H54 (cell line): ENCODE measurements around the gene NMNAT3.

Source experiments
- DNase-seq: peaks from one replicate; pipeline ENCODE4 v3.0.0; 2011; ENCODE audit warnings: low spot score, mixed read lengths; ENCODE audit not compliant: insufficient read length
- FAIRE-seq: peaks from 3 replicates; lab custom pipeline; 2011; peaks lifted over from hg19 to GRCh38; lab: Jason Lieb, UNC
- POLR2A ChIP-seq: IDR thresholded peaks from 2 replicates; pipeline ENCODE4 v1.6.1; 2011; ENCODE audit warnings: low read depth, mild to moderate bottlenecking, low read length

The NMNAT3 gene

DNA sequence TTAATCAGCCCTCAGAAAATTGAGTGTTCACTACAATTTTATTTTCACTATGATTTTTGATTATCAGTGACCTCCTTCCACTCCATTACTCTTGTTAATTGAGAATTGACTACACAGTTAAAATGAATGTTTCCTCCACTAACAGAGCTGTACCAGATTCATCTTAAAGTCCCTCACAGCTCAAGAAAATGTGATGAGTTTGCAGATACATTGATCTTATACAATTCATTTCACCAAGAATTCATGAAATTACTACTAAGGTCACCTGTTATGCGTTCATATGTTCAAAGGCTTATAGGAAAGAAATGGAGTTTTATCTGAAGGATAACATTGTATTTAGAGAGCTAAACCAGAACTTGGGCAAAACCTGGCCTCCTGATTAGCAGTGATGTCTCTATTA is 17.5 kb downstream of the NMNAT3 start:
- TF ChIP-seq POLR2A: no peak
- DNase-seq (no peak), FAIRE-seq (no peak)

DNA sequence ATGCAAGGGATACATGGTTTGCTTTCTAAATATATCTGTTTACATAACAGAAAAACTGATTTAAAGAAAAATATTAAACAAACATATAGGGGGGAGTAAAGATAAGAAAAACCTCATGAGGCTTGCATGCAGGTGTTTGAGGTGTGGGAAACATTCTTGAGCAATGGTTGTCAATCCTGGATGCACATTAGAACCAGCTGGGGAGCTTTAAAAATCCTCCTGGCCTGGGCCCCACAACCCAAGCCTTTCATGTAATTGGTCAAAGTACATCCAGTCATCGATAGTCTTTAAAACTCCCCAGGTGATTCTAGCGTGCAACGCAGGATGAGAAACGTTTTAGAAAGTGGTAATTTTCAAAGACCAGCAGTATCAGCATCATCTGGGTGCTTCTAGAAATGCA is 18.3 kb downstream of the NMNAT3 start:
- DNase-seq (no peak), FAIRE-seq (no peak)
- no peak for TF ChIP-seq POLR2A

DNA sequence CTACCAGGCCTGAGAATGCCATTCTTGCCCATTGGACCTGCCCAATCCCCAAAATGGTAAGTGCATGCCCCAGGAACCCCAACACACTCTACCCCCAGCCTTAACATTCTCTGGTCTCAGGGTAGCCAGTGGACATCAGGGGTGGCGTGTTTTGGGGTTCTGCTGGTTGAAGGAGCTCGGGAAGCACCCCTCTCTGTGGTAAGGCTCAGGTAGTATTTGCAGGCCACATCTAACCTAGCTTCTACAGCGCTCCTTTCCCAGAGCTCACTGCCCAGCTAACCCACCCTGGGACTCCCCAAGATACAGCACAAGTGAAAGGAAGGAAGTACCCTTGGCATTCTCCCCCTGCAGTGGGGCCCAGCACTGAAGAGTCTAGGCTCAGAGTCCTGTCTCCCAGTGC is 19.8 kb downstream of the NMNAT3 start:
- no peak for FAIRE-seq
- TF ChIP-seq POLR2A: no peak
- DNase-seq: no peak

GRCh38 chr3:139657434-139657833 is 20.3 kb downstream of the NMNAT3 start:
- FAIRE-seq (no peak), DNase-seq (no peak)
- no peak for TF ChIP-seq POLR2A

DNA sequence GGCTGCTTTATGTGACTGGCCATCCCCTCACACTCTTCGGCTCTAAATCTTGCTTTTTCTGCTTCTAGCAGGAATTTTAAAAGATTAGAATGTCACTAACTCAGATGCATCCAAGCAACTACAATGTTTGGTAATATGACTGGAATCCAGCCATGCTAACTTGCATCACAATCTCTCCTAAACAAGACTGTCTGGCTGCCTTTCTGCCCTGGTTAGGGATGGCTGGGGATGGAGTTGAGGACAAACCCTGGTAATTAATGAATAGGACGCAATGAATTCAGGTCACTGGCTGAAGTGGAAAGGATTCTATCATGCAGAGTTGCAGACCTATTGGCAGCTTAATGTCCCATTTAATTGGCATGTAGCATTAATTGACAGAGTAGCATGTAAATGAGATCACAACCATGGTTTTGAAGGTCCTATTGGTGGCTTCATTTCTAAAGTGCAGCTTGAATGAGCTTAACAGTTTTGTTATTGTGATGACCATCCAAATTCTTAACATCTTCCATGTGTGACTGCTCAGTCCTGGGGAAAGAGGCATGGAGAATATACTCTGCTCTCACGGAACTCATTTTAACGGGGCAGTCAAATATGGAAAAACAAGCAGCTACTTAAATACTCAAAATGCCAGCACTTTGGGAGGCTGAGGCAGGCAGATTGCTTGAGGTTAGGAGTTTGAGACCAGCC is 21.7 kb downstream of the NMNAT3 start:
- no peak for FAIRE-seq
- DNase-seq: no peak
- no peak for TF ChIP-seq POLR2A

DNA sequence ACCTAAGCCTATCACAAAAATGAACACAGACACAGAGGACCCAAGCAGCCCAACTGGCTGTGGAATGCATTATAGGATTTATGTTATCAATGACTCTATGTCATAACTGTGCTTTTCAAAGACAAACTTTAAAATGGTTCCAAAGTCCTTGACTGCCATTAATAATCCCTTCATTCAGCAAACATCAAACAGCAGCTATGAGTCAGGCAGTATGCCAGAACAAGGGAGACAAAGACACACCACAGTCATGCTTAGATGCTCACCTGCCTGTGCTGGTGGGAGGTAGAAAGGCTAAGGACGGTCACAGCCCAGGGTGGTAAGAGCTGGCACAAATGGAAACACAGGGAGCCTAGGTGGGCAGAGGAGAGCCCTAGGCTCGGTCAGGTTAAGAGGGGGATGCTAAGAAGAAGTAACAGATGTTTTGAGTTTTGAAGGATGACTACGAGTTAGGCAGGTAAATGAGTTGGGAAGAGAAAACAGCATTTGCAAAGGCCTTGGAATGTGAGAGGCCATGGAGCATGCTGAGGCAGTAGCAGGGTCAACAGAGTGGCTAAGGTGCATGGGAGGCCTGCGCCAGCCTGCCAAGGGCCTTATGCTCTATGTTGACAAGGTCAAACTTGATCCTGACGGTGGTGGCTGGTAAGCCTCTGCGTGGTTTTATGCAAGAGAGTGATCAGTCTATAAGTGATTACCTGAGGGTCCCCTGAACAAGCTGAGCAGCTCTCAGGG is 23.0 kb downstream of the NMNAT3 start:
- no peak for DNase-seq
- FAIRE-seq: no peak
- no peak for TF ChIP-seq POLR2A

DNA sequence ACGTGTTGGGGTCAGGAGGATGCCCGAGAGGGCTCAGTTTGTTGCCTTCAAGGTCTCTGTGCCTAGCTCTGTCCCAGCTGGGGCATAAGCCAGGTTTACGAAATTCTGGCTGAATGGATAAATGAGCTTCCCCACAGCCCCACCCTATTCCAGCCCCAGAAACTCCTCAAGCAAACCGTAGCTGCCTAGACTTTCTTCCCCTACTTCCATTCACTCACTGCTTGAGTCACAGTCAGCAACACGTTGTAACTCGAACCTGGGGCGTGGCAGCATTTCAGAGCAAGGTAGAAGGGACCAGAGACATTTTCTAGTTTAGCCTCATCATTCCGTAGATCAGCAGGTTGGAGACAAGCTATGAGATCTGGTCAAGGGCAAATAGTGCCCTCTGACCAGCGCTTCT is 24.2 kb downstream of the NMNAT3 start:
- TF ChIP-seq POLR2A: no peak
- DNase-seq (no peak), FAIRE-seq (no peak)

DNA sequence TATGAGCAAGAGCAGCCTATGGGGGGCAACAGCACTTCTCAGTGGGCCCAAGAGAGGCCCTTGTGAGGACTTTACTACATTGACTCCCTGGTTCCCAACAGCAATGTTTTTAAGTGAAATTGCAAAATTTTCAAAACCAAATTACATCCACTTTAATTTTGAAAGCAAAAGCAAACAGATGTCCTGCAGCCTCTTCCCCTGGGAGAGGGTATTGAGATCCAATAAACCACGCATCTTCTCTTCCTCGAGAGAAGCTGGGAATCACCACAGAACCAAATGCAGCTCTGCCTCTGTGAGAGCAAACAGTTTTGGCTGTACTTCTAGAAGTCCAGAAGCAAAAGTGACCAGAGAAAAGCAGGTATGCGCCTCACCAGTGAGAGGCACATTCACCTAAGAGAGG is 25.2 kb downstream of the NMNAT3 start:
- FAIRE-seq: no peak
- DNase-seq: no peak
- TF ChIP-seq POLR2A: no peak

GRCh38 chr3:139647866-139648435 is 29.8 kb downstream of the NMNAT3 start:
- no peak for TF ChIP-seq POLR2A
- no peak for DNase-seq
- no peak for FAIRE-seq

DNA sequence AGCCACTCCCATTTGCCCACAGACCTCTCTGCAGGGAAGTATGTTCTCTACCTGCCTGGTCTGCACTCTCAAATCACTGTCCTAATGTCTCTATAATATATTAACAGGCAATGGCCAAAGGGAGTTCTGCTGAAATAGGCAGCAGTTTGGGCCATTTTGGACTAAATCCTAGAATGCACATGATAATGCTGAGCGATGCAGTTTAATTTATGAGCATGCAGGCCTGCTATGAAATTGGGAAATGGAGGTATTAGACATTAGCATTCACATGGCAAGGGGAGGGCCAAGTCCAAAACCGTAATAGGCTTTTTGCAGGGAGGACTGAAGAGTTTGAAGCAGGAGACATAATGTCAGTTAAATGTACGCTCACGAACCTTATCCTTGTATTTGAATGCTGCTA is 31.3 kb downstream of the NMNAT3 start:
- DNase-seq (no peak), FAIRE-seq (no peak)
- TF ChIP-seq POLR2A: no peak

GRCh38 chr3:139642996-139643395 is 34.8 kb downstream of the NMNAT3 start:
- no peak for DNase-seq
- no peak for TF ChIP-seq POLR2A

DNA sequence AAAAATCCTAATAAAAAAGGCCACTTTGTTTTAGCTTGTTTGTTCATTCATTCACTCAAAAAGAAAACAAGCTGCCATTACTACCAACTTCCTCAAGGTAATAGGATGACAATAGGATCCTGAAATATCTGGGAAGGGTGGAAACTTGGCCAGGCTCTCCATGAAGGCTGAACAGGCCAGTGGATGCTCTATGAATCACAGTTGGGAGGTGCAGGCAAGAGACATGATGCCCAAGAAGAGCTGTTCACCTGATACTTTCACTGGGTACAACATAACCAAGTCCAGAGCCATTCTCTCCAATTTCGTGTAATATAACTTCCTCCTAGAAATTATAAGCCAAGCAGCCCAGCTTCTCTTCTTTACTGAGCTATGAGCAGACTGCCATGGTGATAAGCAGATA is 37.3 kb downstream of the NMNAT3 start:
- FAIRE-seq (no peak), DNase-seq (no peak)
- TF ChIP-seq POLR2A: no peak

More at GRCh38 chr3:139642996-139643395, 34.8 kb downstream of the NMNAT3 start:
- no peak for FAIRE-seq

GRCh38 chr3:139639662-139640061 is 38.1 kb downstream of the NMNAT3 start:
- no peak for DNase-seq
- FAIRE-seq: no peak
- no peak for TF ChIP-seq POLR2A

DNA sequence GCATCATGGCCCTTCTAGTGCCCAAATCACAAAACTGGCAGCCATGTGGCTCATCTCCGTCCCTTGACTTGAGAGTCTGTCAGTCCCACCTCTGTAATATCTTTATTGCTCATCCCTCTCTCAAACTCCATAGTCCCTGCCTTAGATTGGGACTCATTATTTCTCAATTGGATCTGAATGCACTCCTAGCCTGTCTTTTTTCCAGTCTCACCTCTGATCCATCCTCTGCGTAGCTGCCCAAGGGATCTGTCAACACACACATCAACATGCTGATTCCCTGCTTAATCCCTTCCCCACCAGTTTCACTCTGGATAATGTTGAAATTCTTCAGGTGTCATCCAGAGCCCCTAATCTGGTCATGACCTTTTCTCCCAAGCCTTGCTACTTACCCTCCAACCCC is 39.3 kb downstream of the NMNAT3 start:
- FAIRE-seq (no peak), DNase-seq (no peak)
- TF ChIP-seq POLR2A: no peak

DNA sequence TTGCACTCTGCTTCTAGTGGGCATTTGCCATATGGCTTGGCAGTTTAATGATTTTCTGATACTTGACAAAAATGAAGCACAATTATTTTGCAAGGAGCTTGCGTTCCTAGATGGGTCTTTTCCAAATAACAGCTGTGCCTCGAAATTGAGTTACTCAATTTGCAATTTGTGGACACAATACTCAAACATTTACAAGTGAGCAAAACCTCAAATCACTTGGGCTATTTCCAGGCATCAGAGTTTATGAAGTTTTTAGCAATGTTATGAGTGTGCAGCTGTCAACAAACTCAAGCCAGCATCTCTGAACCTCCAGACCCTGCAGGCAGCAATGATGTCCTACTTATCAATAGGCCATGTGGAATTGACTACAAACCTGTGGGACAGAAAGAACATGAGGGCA is 41.3 kb downstream of the NMNAT3 start:
- DNase-seq: no peak
- FAIRE-seq: no peak
- no peak for TF ChIP-seq POLR2A
